Kidney glomerular epithelial cell (primary cell): ENCODE results near the gene RAB4A.
"Not testable (repeated sequence)": the region's sequence is repeated elsewhere in the genome, so short reads cannot be mapped to it uniquely, and the experiment has no call there.

ENCODE experiments used
- DNase-seq: peaks from one replicate; lab custom pipeline; 2025; lab: John Stamatoyannopoulos, UW

Gene RAB4A

GRCh38 chr1:229272164-229273158 lies 1.6 kb downstream of the RAB4A start:
- no peak for DNase-seq

- DNase-seq = no peak
Observed at GRCh38 chr1:229273507-229274232, 2.8 kb downstream of the RAB4A start.

GRCh38 chr1:229275005-229275404 lies 4.1 kb downstream of the RAB4A start:
- DNase-seq = no peak

- no peak for DNase-seq
Observed at GRCh38 chr1:229278120-229278741, 7.3 kb downstream of the RAB4A start.

- DNase-seq = no peak
Observed at GRCh38 chr1:229279242-229279641, 8.3 kb downstream of the RAB4A start.

GRCh38 chr1:229280037-229280828 lies 9.3 kb downstream of the RAB4A start:
- DNase-seq = no peak

- no peak for DNase-seq
Observed at GRCh38 chr1:229280921-229281320, 10.0 kb downstream of the RAB4A start.

- no peak for DNase-seq
Observed at GRCh38 chr1:229281339-229281926, 10.5 kb downstream of the RAB4A start.

- no peak for DNase-seq
Observed at GRCh38 chr1:229282295-229282823, 11.4 kb downstream of the RAB4A start.

GRCh38 chr1:229283183-229283611 lies 12.3 kb downstream of the RAB4A start:
- DNase-seq = no peak

- no peak for DNase-seq
Observed at GRCh38 chr1:229284887-229285286, 14.0 kb downstream of the RAB4A start.

- DNase-seq = no peak
Observed at GRCh38 chr1:229285440-229285839, 14.5 kb downstream of the RAB4A start.

- no peak for DNase-seq
Observed at GRCh38 chr1:229286099-229286766, 15.3 kb downstream of the RAB4A start.

- no peak for DNase-seq
Observed at GRCh38 chr1:229287267-229287666, 16.4 kb downstream of the RAB4A start.

GRCh38 chr1:229288516-229288915 lies 17.6 kb downstream of the RAB4A start:
- no peak for DNase-seq

- DNase-seq = not testable (repeated sequence)
Observed at GRCh38 chr1:229291686-229292085, 20.8 kb downstream of the RAB4A start.

- DNase-seq = no peak
Observed at GRCh38 chr1:229293528-229294204, 22.8 kb downstream of the RAB4A start.

- DNase-seq = no peak
Observed at GRCh38 chr1:229295745-229296144, 24.8 kb downstream of the RAB4A start.

GRCh38 chr1:229296541-229296941 lies 25.6 kb downstream of the RAB4A start:
- DNase-seq = no peak

GRCh38 chr1:229297746-229298145 lies 26.8 kb downstream of the RAB4A start:
- no peak for DNase-seq
